Measurements from ENCODE around the gene TFCP2L1.
"Not testable (repeated sequence)": the region's sequence is repeated elsewhere in the genome, so short reads cannot be mapped to it uniquely, and the experiment has no call there.

Gene TFCP2L1, protein sequence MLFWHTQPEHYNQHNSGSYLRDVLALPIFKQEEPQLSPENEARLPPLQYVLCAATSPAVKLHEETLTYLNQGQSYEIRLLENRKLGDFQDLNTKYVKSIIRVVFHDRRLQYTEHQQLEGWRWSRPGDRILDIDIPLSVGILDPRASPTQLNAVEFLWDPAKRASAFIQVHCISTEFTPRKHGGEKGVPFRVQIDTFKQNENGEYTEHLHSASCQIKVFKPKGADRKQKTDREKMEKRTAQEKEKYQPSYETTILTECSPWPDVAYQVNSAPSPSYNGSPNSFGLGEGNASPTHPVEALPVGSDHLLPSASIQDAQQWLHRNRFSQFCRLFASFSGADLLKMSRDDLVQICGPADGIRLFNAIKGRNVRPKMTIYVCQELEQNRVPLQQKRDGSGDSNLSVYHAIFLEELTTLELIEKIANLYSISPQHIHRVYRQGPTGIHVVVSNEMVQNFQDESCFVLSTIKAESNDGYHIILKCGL
- total RNA-seq, result 0 to 1.9 (median 0.36) reads per million in 9 experiments

DNA sequence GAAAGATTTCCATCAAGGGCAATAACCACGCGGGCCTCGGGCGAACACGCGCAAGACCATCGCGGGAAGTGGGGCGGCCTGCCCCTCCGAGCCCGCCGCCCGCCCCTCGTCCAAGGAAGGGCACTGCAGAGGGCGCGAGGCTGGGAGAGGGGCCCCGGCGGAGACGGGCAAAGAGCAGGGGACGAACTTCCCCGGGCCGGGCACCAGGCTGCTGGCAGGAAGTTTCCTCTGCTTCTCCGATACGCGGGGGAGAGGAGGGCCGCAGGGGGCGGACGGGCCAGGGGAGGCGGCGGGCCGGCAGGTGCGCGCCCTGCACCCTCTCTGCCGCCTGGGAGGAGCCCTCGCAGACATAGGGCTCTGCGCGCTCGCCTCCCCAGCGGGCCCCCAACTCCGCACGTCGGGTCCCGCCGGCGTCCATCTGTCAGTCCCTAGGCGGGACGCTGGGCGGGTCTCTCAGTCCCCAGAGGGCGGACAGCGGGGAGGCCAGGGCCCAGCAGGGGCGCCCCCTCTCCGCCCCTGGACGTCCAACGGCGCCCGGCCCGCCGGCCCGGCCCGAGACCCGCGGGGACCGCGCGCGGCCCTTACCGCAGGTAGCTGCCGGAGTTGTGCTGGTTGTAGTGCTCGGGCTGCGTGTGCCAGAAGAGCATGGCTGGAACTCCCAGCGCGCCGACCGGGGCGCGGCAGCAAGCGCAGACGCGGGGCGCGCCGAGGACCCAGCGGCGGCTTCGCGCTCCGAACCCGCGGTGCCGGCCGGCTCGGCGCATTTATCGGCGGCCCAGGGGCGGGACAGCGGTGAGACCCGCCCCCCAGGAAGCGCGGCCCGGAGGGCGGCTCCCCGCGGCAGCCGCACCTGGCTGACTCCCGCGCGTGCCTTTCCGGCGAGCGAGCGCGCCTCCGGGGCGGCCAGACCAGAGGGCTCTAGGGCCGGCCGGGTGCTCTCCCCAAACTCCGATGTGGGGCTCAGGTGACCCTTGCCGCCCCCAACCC is at the start of gene TFCP2L1:
Gene TFCP2L1, minus strand, starts transcription at position 740 of the 987 bp plus-strand sequence. Its CDS starts 93 bp downstream, at position 647.
- H3K27ac Mint-ChIP-seq, result no peak within 1 kb of the TSS
- peaks cover 30 to 58% of the 10 kb centered on the region in 2 donors for H3K27me3 Mint-ChIP-seq
- ATAC-seq (replicated peaks), result peak; percentile 70

GRCh38 chr2:121333834-121334558 is 49.0 kb upstream of the TFCP2L1 start:
- no peak for DNase-seq
- Mint-ChIP-seq H3K4me1 (ENCODE audit: low read depth in 2 of 2) (peaks cover 2 to 8% of the 10 kb centered on the region in 2 donors), H3K27ac (peak overlapping the region in 1 of 2 donors; percentile 79), H3K4me3 (peak overlapping the region in 1 of 2 donors; percentile 29), H3K9me3 (no peaks in the 10 kb centered on the region), H3K36me3 (ENCODE audit: insufficient read depth) (peaks cover 13% of the 10 kb centered on the region), H3K27me3 (peaks cover 0 to 18% of the 10 kb centered on the region in 2 donors)
- no peak for ATAC-seq (replicated peaks)

More for the DNA sequence above, at the start of gene TFCP2L1:
- DNase-seq, result peak in 1 of 3 experiments; percentile 11
- H3K4me1 Mint-ChIP-seq (ENCODE audit: low read depth in 2 of 2), result peaks cover 7 to 11% of the 10 kb centered on the region in 2 donors
- H3K4me3 Mint-ChIP-seq, result peak within 1 kb of the TSS; percentile 79 to 82
- H3K9me3 Mint-ChIP-seq, result no peaks in the 10 kb centered on the region
- no peaks in the 10 kb centered on the region for H3K36me3 Mint-ChIP-seq (ENCODE audit: insufficient read depth)

DNA sequence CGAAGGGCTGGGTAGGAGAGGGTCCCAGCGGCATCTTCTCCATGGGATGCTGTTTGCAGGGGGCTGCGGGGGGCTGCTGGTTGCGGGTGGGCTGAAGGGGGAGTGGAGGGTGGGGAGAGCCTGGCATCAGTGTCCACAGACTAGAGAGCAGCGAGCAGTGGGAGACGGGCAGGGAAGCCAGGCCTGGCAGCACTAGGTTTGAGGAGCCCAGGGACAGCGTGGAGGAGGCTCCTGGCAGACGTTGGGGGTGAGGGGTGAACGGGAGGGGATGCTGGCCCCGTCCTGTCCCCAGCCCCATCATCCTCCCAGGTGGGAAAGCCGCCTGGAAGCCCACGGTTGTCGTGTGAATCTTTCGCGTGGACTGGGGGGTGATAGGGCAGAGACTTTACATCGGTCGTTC is 48.2 kb upstream of the TFCP2L1 start:
- Mint-ChIP-seq H3K4me1 (ENCODE audit: low read depth in 2 of 2) (peaks cover 2 to 8% of the 10 kb centered on the region in 2 donors), H3K27me3 (peaks cover 0 to 19% of the 10 kb centered on the region in 2 donors), H3K27ac (peak overlapping the region in 1 of 2 donors; percentile 79), H3K36me3 (ENCODE audit: insufficient read depth) (peaks cover 13% of the 10 kb centered on the region), H3K4me3 (peak overlapping the region in 1 of 2 donors; percentile 10), H3K9me3 (no peaks in the 10 kb centered on the region)
- no peak for ATAC-seq (replicated peaks)
- DNase-seq, result no peak

GRCh38 chr2:121331324-121331723 is 46.3 kb upstream of the TFCP2L1 start:
- H3K9me3 Mint-ChIP-seq; H3K4me3 Mint-ChIP-seq; H3K4me1 Mint-ChIP-seq (ENCODE audit: low read depth in 2 of 2); ATAC-seq (replicated peaks); DNase-seq; H3K36me3 Mint-ChIP-seq (ENCODE audit: insufficient read depth); H3K27ac Mint-ChIP-seq: not testable (repeated sequence)
- peaks cover 0 to 19% of the 10 kb centered on the region in 2 donors for H3K27me3 Mint-ChIP-seq

GRCh38 chr2:121330921-121331320 is 45.9 kb upstream of the TFCP2L1 start:
- Mint-ChIP-seq H3K4me3 (no peak overlapping the region), H3K9me3 (no peaks in the 10 kb centered on the region), H3K36me3 (ENCODE audit: insufficient read depth) (peaks cover 3% of the 10 kb centered on the region), H3K27ac (no peak overlapping the region), H3K27me3 (peaks cover 0 to 19% of the 10 kb centered on the region in 2 donors), H3K4me1 (ENCODE audit: low read depth in 2 of 2) (peaks cover 0 to 11% of the 10 kb centered on the region in 2 donors)
- ATAC-seq (replicated peaks), result no peak
- DNase-seq, result no peak

DNA sequence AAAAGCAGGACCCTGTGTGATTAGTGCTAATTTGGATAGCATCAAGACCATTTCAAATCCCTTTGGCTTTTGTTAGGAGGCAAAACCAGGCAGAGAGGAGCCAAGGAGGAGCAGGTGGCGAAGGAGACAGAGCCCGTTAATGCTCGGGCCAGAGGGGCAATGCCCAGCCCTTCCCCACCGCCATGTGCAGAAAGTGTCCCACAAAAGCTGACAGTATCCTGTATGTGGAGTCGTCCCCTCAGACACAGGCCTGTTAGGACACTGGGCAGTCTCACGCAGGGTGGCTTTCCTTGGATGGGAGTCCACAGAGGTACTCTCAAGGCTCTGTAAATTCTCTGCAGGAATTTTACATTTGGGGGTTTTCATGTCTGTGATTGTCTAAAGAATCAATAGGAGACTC is 44.8 kb upstream of the TFCP2L1 start:
- ATAC-seq (replicated peaks) (no peak), DNase-seq (no peak)
- H3K9me3 Mint-ChIP-seq, result no peaks in the 10 kb centered on the region
- H3K36me3 Mint-ChIP-seq (ENCODE audit: insufficient read depth), result peaks cover 3% of the 10 kb centered on the region
- peaks cover 0 to 27% of the 10 kb centered on the region in 2 donors for H3K27me3 Mint-ChIP-seq
- peaks cover 0 to 12% of the 10 kb centered on the region in 2 donors for H3K4me1 Mint-ChIP-seq (ENCODE audit: low read depth in 2 of 2)
- H3K27ac Mint-ChIP-seq, result no peak overlapping the region
- no peak overlapping the region for H3K4me3 Mint-ChIP-seq

DNA sequence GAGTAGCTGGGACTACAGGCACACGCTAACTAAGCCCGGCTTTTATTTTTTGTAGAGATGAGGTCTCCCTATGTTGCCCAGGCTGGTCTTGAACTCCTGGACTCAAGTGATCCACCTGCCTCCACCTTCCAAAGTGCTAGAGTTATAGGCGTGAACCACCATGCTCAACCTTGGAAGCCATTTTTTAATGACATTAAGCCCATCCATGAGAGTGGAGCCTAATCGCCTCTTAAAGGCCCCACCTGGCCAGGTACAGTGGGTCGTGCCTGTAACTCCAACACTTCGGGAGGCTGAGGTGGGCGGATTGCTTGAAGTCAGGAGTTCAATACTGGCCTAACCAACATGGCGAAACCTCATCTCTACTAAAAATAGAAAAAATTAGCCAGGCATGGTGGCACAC is 41.6 kb upstream of the TFCP2L1 start:
- peaks cover 3% of the 10 kb centered on the region for H3K36me3 Mint-ChIP-seq (ENCODE audit: insufficient read depth)
- H3K9me3 Mint-ChIP-seq, result no peaks in the 10 kb centered on the region
- no peak overlapping the region for H3K27ac Mint-ChIP-seq
- H3K4me3 Mint-ChIP-seq, result no peak overlapping the region
- peaks cover 0 to 37% of the 10 kb centered on the region in 2 donors for H3K27me3 Mint-ChIP-seq
- ATAC-seq (replicated peaks) (no peak), DNase-seq (no peak)
- peaks cover 0 to 4% of the 10 kb centered on the region in 2 donors for H3K4me1 Mint-ChIP-seq (ENCODE audit: low read depth in 2 of 2)

DNA sequence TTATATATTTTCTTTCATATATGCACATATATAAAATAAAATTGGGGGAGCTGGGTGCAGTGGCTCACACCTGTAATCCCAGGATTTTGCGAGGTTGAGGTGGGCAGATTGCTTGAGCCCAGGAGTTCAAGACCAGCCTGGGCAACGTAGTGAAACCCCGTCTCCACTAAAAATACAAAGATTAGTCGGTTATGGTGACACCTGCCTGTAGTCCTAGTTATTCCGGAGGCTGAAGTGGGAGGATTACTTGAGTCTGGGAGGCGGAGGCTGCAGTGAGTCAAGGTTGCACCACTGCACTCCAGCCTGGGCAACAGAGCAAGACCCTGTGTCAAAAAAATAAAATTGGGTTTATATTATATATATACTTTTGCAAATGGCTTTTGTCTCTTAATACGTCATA is 39.6 kb upstream of the TFCP2L1 start:
- no peaks in the 10 kb centered on the region for H3K9me3 Mint-ChIP-seq
- H3K27ac Mint-ChIP-seq, result no peak overlapping the region
- H3K4me3 Mint-ChIP-seq, result no peak overlapping the region
- DNase-seq (no peak), ATAC-seq (replicated peaks) (no peak)
- H3K4me1 Mint-ChIP-seq (ENCODE audit: low read depth in 2 of 2), result peaks cover 0 to 4% of the 10 kb centered on the region in 2 donors
- H3K36me3 Mint-ChIP-seq (ENCODE audit: insufficient read depth), result no peaks in the 10 kb centered on the region
- peaks cover 0 to 31% of the 10 kb centered on the region in 2 donors for H3K27me3 Mint-ChIP-seq

DNA sequence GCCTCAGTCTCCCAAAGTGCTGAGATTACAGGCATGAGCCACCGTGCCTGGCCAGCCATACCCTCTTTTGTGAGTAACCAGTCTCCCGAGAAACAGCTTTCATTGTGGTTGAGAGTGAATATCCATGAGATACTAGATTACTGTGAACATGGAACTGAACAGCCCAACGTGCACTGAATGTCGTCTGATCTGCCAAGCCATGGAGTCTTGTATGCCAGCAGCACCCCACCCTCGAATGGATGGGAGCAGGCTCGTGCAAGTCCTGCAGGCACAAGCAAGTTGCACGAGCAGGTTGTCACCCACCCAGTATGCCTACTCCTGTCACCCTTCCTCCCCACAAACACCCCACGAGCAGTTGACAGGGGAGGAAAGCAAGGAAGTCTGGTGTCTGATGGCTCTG is 36.5 kb upstream of the TFCP2L1 start:
- Mint-ChIP-seq H3K4me3 (no peak overlapping the region), H3K9me3 (no peaks in the 10 kb centered on the region), H3K27ac (no peak overlapping the region), H3K36me3 (ENCODE audit: insufficient read depth) (no peaks in the 10 kb centered on the region), H3K27me3 (peaks cover 0 to 24% of the 10 kb centered on the region in 2 donors), H3K4me1 (ENCODE audit: low read depth in 2 of 2) (peaks cover 0 to 4% of the 10 kb centered on the region in 2 donors)
- DNase-seq (no peak), ATAC-seq (replicated peaks) (no peak)

DNA sequence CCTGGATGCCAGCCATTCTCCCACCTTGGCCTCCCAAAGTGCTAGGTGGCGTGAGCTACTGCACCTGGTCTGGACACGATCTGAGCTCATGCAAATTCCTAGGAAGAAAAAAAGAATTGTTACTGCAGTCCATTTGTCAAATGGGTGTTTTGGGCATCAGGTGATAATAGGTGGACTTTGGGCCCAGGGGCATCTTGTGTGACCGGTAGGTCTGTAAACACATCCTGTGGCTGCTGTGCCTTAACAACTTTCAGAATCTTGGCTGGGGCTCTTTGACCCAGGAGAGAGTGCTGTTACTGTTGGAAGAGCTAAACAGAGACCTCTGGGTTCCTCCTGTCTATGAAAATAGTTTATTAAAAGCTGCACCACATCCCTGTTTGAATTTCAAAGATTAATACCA is 34.9 kb upstream of the TFCP2L1 start:
- no peaks in the 10 kb centered on the region for H3K4me1 Mint-ChIP-seq (ENCODE audit: low read depth in 2 of 2)
- no peaks in the 10 kb centered on the region for H3K9me3 Mint-ChIP-seq

DNA sequence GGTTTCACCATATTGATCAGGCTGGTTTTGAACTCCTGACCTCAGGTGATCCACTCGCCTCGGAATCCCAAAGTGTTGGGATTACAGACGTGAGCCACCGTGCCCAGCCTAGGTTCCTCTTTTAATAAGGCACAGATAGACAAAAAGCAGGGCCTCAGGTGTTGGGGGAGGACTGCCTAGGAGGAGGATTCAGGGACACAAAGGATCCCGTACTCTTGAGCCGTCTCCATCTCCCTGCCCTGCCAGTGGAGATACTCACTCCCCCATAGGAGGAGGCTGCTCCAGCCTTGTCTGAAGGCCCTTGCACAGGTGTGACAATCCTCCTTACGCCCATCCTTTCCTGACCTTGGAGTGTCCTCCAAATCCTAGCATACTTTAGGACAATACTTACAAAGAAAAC is 32.0 kb upstream of the TFCP2L1 start:
- Mint-ChIP-seq H3K9me3 (no peaks in the 10 kb centered on the region), H3K4me3 (no peak overlapping the region), H3K4me1 (ENCODE audit: low read depth in 2 of 2) (no peaks in the 10 kb centered on the region), H3K27me3 (peaks cover 0 to 10% of the 10 kb centered on the region in 2 donors), H3K27ac (no peak overlapping the region), H3K36me3 (ENCODE audit: insufficient read depth) (no peaks in the 10 kb centered on the region)
- DNase-seq (no peak), ATAC-seq (replicated peaks) (no peak)

More for the DNA sequence above, 34.9 kb upstream of the TFCP2L1 start:
- Mint-ChIP-seq H3K27ac (peak overlapping the region in 1 of 2 donors; percentile 30), H3K4me3 (no peak overlapping the region), H3K36me3 (ENCODE audit: insufficient read depth) (no peaks in the 10 kb centered on the region), H3K27me3 (peaks cover 0 to 17% of the 10 kb centered on the region in 2 donors)
- ATAC-seq (replicated peaks) (no peak), DNase-seq (no peak)

- not testable (repeated sequence) for ATAC-seq (replicated peaks)
Observed at GRCh38 chr2:121313701-121314100, 28.7 kb upstream of the TFCP2L1 start.

More at GRCh38 chr2:121313701-121314100, 28.7 kb upstream of the TFCP2L1 start:
- H3K4me1 Mint-ChIP-seq (ENCODE audit: low read depth in 2 of 2), result peaks cover 7 to 20% of the 10 kb centered on the region in 2 donors
- not testable (repeated sequence) for H3K36me3 Mint-ChIP-seq (ENCODE audit: insufficient read depth); H3K27ac Mint-ChIP-seq; H3K9me3 Mint-ChIP-seq; H3K4me3 Mint-ChIP-seq; H3K27me3 Mint-ChIP-seq; DNase-seq

Measured in effector memory CD8-positive, alpha-beta T cell (primary cell).